IPS DF 6.9 (cell line): ENCODE measurements around the gene SORCS2.

ENCODE experiments used
- DNase-seq: peaks from one replicate; pipeline ENCODE4 v3.0.0-alpha.2; 2013; ENCODE audit warnings: low read depth, low spot score
- H3K27ac ChIP-seq: one replicate; pipeline ENCODE4 v1.5.1; 2013; ENCODE audit warnings: low read length, control low read depth
- H3K27me3 ChIP-seq: 2 replicates; pipeline ENCODE4 v1.6.1; 2013; ENCODE audit warnings: mild to moderate bottlenecking, low read length; ENCODE audit not compliant: control insufficient read depth, insufficient read depth
- H3K36me3 ChIP-seq: 2 replicates; pipeline ENCODE4 v1.6.1; 2013; ENCODE audit warnings: low read length; ENCODE audit not compliant: control insufficient read depth, insufficient read depth
- H3K4me1 ChIP-seq: 2 replicates; pipeline ENCODE4 v1.6.1; 2013; ENCODE audit warnings: low read length; ENCODE audit not compliant: control insufficient read depth, insufficient read depth
- H3K4me3 ChIP-seq: 2 replicates; pipeline ENCODE4 v1.5.1; 2013; ENCODE audit warnings: mild to moderate bottlenecking, low read length
- H3K9me3 ChIP-seq: 2 replicates; pipeline ENCODE4 v1.6.1; 2013; ENCODE audit warnings: low read length, inconsistent platforms; ENCODE audit not compliant: control insufficient read depth, insufficient read depth
- WGBS: extraction: QIAGEN DNeasy Blood & Tissue Kit; methylation state at CpG from one replicate; pipeline ENCODE4 v1.1.7; 2013; ENCODE audit warnings: mixed read lengths, missing lambda C conversion rate; ENCODE audit not compliant: insufficient read length, insufficient coverage; 5-methylcytosine and 5-hydroxymethylcytosine counted together

SORCS2 gene

DNA sequence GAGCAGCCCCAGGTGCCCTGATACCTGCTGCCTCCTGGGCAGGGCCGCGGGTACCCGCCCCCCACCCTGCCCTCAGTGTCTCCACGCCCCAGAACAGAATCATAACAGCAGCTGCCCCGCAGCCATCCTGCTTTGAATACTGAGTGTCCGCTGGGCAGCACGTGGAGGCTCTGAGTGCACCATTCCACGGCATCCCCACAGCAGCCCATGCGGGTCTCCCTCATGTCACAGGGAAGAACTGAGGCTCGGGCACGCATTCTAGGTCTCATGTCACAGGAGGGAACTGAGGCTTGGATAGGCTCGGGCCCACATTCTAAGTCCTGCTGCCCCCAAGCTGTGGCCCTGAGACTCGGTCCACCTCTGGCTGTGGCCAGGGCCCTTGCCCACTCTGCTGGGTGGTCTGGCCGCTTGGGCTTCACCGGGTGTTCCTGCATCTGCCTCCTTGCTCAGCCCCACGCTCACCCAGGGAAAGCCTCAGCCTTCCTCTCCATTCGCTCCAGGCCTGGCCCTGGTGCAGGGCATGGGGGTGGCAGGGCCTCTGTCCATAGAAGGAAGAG is 464.0 kb downstream of the SORCS2 start:
- WGBS: no CpG with 5 or more reads among the region's 17 CpGs
- Histone ChIP-seq H3K36me3 (no peaks in the 10 kb centered on the region), H3K4me1 (peaks cover 7% of the 10 kb centered on the region), H3K27ac (no peak overlapping the region), H3K27me3 (no peaks in the 10 kb centered on the region), H3K4me3 (no peak overlapping the region), H3K9me3 (no peaks in the 10 kb centered on the region)
- no peak for DNase-seq

DNA sequence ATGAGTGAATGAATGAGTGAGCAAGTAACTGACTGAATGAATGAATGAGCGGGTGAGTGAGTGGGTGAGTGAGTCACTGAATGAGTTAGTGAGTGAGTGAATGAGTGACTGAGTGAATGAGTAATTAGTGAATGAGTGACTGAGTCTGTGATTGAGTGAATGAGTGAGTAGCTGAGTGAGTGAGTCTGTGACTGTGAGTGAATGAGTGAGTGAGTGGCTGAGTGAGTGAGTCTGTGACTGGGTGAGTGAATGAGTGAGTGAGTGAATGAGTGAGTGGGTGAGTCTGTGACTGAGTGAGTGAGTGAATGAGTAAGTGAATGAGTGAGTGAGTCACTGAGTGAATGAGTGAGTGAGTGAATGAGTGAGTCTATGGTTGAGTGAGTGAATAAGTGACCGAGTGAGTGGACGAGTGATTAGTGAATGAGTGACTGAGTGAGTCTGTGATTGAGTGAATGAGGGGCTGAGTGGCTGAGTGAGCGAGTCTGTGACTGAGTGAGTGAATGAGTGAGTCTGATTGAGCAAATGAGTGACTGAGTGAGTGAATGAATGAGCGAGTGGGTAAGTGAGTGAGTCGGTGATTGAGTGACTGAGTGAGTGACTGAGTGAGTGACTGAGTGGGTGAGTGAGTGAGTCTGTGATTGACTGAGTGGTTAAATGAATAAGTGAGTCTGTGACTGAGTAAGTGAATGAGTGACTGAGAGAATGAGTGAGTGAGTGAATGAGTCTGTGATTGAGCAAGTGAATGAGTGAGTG is 465.4 kb downstream of the SORCS2 start:
- H3K27me3 ChIP-seq: no peaks in the 10 kb centered on the region
- WGBS: 100% methylated on average over 2 of the region's 6 CpGs
- H3K4me3 ChIP-seq: no peak overlapping the region
- no peaks in the 10 kb centered on the region for H3K9me3 ChIP-seq
- no peaks in the 10 kb centered on the region for H3K36me3 ChIP-seq
- peaks cover 5% of the 10 kb centered on the region; the same call in 1 of the 2 replicates for H3K4me1 ChIP-seq
- no peak overlapping the region for H3K27ac ChIP-seq
- no peak for DNase-seq

DNA sequence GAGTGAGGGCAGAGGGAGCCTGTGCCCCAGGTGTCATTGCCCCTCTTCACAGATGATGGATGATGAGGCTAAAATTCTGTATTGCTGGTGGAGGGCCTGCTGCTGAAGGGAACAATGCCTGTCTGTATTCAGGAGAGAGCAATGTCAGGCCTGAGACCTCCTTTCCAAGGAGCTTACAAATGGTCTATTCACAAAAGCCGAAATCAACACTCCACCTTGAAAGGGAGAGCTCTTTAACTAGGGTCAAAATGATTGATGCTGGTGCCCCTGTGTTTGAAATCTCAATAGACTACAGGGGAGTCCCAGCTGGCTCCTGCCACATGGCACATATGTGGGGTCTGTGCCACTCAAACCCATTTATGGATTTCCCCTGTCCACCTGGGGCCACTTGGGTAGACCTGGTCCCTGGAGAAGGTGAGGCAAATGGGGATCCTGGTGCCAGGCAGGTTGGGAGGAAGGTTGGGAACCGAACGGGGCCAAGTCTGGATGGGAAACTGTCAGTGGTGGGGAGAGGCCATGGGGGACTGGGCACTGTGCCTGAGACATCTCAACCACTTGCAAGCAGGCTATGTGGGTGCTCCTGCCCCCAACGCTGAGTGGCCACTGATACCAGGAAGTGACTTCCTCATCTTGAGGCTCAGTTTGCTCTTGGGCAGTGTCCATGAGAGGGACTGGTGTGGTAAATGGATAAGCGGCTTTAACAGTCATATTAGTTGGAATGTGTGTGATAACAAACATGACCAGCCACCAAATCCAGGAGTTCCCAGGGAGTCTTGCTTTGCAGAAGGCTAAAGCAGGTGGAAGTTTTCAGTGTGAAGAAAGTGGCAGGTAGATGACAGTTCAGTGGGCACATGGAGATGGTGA is 466.2 kb downstream of the SORCS2 start:
- H3K4me1 ChIP-seq: peaks cover 5% of the 10 kb centered on the region; the same call in 1 of the 2 replicates
- no peaks in the 10 kb centered on the region for H3K27me3 ChIP-seq
- H3K9me3 ChIP-seq: no peaks in the 10 kb centered on the region
- no peak for DNase-seq
- no peak overlapping the region for H3K4me3 ChIP-seq
- no peaks in the 10 kb centered on the region for H3K36me3 ChIP-seq
- WGBS: no CpG with 5 or more reads among the region's 5 CpGs
- no peak overlapping the region for H3K27ac ChIP-seq

DNA sequence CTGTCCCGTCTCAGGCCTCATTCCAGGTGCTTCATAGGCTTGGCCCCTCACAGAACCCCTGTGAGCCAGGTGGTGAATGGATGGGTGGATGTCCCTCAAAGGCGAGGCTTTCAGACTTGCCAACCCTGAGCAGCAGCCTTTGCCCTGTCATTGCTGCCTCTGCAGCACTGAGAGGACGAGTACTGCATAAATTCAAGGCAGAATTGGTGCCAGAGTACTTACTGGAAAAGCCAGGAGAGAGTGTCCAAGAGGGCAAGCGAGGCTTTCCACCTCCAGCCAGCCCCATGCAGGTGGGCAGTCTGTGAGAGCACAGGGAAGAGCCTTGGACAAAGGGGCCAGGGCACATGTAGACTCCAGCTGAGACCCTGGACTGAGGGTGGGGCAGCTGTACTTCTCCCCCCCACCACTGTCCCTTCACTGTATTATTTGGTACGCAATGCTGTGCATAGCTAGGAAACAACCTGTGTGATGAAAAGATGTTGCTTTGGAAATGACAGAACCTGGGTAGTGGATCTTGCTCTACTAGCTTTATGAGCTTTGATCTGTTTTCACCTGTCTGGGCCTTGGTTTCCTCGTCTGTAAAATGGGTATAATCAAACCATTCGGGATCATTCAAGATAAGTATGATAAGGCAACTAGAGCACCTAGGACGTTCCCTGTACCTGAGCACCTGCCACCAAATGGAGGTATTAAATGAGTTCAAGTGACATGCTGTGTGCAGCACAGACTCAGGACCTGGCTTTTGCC is 467.3 kb downstream of the SORCS2 start:
- no peak overlapping the region for H3K4me3 ChIP-seq
- no peak for DNase-seq
- no CpG with 5 or more reads among the region's 8 CpGs for WGBS
- peaks cover 5% of the 10 kb centered on the region; the same call in 1 of the 2 replicates for H3K4me1 ChIP-seq
- H3K27me3 ChIP-seq: no peaks in the 10 kb centered on the region
- H3K36me3 ChIP-seq: no peaks in the 10 kb centered on the region
- H3K27ac ChIP-seq: no peak overlapping the region
- H3K9me3 ChIP-seq: no peaks in the 10 kb centered on the region

DNA sequence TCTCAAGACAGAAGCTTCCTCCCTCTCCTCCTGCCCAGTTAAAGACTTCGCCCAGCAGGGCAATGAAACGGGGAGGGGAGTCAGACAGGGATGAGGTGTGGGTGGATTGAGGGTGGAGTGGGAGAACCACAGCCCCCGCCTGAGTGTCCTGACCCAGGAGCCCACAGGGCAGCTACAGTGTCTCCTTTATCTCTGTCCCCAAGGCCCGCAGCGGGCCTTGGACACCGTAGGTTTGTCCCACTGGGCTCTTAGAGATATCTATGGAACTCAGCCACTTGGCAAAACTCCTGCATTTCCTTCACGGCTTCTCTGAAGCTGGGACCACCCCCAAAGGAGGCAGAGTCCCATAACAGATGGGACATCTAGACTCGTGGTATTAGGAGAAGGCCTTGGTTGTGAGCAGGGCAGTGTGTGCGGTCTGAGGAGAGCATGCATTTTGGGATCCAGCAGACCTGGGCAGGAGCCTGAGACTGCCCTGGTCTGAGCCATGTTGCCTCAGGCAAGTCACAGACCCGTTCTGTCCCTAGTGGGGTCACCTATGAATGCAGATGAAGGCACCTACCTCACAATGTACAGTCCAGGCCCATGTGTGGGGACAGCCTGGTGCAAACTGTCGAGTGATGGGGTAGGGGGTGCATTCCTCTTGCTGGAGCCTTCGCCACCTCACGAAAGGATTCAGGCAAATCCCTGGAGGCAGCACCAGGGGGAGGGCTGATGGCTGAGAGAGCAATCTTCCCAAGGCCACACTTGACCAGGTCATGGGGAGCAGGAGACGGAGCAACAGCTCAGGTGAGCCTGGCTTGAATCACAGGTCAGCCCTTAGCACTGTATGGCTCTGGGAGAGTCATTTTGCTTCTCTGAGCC is 468.1 kb downstream of the SORCS2 start:
- no peaks in the 10 kb centered on the region for H3K36me3 ChIP-seq
- H3K4me3 ChIP-seq: no peak overlapping the region
- no peaks in the 10 kb centered on the region for H3K9me3 ChIP-seq
- H3K27ac ChIP-seq: no peak overlapping the region
- peaks cover 2% of the 10 kb centered on the region; the same call in 1 of the 2 replicates for H3K4me1 ChIP-seq
- no peak for DNase-seq
- no CpG with 5 or more reads among the region's 14 CpGs for WGBS
- no peaks in the 10 kb centered on the region for H3K27me3 ChIP-seq

DNA sequence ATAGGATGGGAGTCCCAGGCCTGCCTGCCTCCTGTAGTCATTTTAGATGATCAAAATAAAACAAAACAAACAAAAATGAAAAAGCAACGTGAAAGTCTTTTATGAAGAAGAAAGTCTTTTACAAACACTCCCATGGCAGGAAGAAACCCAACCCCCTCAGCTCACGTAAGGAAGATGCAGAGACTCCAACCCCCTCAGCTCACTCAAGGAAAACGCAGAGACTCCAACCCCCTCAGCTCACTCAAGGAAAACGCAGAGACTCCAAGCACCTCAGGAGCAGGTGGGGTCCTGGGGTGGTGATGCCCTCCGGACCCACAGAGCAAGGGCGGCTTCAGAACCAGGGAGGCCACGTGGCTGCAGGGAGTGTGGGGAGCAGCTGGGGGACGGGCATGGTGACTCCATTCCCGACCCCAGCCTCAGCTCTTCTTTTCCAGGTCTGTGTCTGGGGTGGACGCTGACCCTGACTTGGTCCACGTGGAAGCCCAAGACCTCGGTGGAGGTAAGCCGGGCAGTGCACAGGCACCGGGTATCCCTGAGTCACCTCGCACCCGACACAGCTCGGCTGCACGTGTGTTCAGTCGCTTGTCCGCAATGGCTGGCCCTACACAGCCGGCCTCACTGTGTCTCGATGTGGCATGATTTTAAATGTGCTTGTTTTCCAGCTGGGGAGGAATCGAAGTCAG is 468.9 kb downstream of the SORCS2 start:
- H3K4me1 ChIP-seq: 0 out of 2 replicates have a peak, but pooled peaks cover 2% of the 10 kb centered on the region
- no CpG with 5 or more reads among the region's 23 CpGs for WGBS
- DNase-seq: no peak
- H3K36me3 ChIP-seq: no peaks in the 10 kb centered on the region
- no peak overlapping the region for H3K27ac ChIP-seq
- H3K27me3 ChIP-seq: no peaks in the 10 kb centered on the region
- no peak overlapping the region for H3K4me3 ChIP-seq
- H3K9me3 ChIP-seq: no peaks in the 10 kb centered on the region

DNA sequence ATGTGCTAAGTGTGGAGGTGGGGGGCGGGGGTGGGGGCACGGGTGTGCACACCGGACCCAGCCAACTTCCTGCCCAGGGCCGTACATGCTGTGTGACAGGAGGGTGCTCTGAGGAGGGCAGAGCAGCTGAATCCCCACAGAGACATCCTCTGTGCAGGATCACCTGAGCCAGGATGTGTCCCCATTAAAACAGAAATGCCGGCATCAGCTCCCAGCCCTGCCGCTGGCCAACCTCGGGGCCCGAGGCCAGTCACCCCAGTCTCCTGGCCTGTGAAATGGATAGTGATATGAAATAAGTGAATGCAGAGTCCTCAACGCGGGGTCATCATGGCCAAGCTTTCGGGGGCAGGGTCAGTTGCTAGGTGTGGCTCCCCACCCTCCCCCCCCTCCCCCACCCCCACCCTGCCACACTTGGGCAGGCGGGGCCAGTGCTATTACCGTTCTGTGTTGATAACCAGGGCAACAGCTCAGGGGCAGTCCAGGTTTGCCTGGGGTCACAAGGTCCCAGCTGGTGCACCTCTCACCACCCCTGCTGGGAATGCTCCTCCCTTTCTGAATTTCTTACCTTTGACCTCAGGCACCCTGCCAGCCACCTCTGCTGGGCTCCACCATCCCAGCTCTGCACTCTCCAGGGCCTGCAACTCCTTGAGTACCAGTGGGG is 469.6 kb downstream of the SORCS2 start:
- no peak for DNase-seq
- no CpG with 5 or more reads among the region's 13 CpGs for WGBS
- H3K4me1 ChIP-seq: 0 out of 2 replicates have a peak, but pooled peaks cover 2% of the 10 kb centered on the region

DNA sequence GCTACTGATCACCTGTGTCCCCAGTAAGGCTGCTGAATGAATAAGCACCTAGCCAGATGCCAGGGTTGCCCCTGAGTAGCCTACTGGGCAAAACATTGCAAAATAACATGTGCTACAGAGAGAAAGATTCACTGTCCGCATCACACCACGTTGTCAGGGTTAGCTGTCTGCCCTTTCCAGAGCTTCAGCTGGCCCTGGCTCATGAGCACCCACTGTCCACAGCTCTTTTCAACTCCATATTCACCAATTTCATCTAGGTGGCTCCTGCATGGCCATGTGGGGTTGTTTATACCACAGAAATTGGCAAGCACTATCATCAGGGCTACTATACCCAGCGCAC is 470.1 kb downstream of the SORCS2 start:
- no peaks in the 10 kb centered on the region for H3K27me3 ChIP-seq
- H3K4me3 ChIP-seq: no peak overlapping the region
- DNase-seq: no peak
- no peaks in the 10 kb centered on the region for H3K9me3 ChIP-seq
- no peaks in the 10 kb centered on the region for H3K36me3 ChIP-seq
- 0 out of 2 replicates have a peak, but pooled peaks cover 2% of the 10 kb centered on the region for H3K4me1 ChIP-seq
- H3K27ac ChIP-seq: no peak overlapping the region
- WGBS: no CpG with 5 or more reads among the region's 3 CpGs

More for the DNA sequence above, 469.6 kb downstream of the SORCS2 start:
- no peaks in the 10 kb centered on the region for H3K36me3 ChIP-seq
- no peaks in the 10 kb centered on the region for H3K9me3 ChIP-seq
- H3K27me3 ChIP-seq: no peaks in the 10 kb centered on the region
- no peak overlapping the region for H3K27ac ChIP-seq
- H3K4me3 ChIP-seq: no peak overlapping the region

DNA sequence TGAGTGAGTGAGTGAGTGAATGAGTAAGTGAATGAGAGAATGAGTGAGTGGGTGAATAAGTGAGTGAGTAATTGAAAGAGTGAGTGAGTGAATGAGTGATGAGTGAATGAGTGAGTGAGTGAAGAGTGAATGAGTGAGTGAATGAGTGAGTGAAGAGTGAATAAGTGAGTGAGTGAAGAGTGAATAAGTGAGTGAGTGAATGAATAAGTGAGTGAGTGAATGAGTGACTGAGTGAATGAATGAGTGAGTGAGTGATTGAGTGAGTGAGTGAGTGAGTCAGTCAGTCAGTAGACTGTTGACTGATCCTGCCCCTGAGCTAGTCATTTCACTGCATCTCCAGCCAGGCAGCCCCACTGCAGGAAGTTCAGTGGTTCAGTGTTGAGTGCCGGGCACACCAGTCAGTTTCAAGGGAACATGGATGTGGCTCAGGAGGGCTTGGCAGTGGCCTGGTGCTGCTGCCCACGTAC is 470.8 kb downstream of the SORCS2 start:
- no peak for DNase-seq
- H3K9me3 ChIP-seq: no peaks in the 10 kb centered on the region
- H3K27me3 ChIP-seq: no peaks in the 10 kb centered on the region
- no peak overlapping the region for H3K27ac ChIP-seq
- no peaks in the 10 kb centered on the region for H3K36me3 ChIP-seq
- H3K4me1 ChIP-seq: 0 out of 2 replicates have a peak, but pooled peaks cover 2% of the 10 kb centered on the region
- H3K4me3 ChIP-seq: no peak overlapping the region
- WGBS: no CpG with 5 or more reads among the region's 2 CpGs
